Measurements from ENCODE around the gene BMPER.

DNA sequence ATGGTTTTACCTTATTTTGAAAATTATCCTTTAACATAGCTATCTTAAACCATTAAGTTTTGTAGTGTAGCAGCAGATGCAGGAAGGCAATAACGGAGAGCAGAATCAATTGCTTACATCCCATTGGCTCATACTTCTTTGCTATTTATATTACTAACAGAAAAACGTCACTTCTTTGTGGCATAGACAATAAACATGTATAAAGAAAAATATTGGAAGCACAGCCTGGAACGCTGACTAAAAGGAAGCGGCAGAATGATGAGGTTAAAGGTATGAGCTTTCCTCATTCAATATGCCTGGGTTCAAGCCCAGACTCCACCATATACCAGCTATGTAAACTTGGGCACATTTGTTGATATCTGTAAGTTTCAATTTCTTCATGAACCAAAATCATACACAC lies 24.0 kb upstream of the BMPER start:
- TF ChIP-seq POLR2AphosphoS5 (IDR thresholded peaks at IDR 0.05; ENCODE audit: insufficient read depth in 1 of 2, low read depth in 1 of 2) (no peak), POLR2A (IDR thresholded peaks at IDR 0.05) (no peak)
- TF ChIP-seq, protein P1, sequence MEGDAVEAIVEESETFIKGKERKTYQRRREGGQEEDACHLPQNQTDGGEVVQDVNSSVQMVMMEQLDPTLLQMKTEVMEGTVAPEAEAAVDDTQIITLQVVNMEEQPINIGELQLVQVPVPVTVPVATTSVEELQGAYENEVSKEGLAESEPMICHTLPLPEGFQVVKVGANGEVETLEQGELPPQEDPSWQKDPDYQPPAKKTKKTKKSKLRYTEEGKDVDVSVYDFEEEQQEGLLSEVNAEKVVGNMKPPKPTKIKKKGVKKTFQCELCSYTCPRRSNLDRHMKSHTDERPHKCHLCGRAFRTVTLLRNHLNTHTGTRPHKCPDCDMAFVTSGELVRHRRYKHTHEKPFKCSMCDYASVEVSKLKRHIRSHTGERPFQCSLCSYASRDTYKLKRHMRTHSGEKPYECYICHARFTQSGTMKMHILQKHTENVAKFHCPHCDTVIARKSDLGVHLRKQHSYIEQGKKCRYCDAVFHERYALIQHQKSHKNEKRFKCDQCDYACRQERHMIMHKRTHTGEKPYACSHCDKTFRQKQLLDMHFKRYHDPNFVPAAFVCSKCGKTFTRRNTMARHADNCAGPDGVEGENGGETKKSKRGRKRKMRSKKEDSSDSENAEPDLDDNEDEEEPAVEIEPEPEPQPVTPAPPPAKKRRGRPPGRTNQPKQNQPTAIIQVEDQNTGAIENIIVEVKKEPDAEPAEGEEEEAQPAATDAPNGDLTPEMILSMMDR (IDR thresholded peaks at IDR 0.05): no peak

Measured in vagina (tissue), 2 donors.